Measurements from ENCODE around the gene SMIM28.
A peak's percentile ranks its signal among the peaks of the same experiment; 100 is the strongest.

Gene SMIM28

DNA sequence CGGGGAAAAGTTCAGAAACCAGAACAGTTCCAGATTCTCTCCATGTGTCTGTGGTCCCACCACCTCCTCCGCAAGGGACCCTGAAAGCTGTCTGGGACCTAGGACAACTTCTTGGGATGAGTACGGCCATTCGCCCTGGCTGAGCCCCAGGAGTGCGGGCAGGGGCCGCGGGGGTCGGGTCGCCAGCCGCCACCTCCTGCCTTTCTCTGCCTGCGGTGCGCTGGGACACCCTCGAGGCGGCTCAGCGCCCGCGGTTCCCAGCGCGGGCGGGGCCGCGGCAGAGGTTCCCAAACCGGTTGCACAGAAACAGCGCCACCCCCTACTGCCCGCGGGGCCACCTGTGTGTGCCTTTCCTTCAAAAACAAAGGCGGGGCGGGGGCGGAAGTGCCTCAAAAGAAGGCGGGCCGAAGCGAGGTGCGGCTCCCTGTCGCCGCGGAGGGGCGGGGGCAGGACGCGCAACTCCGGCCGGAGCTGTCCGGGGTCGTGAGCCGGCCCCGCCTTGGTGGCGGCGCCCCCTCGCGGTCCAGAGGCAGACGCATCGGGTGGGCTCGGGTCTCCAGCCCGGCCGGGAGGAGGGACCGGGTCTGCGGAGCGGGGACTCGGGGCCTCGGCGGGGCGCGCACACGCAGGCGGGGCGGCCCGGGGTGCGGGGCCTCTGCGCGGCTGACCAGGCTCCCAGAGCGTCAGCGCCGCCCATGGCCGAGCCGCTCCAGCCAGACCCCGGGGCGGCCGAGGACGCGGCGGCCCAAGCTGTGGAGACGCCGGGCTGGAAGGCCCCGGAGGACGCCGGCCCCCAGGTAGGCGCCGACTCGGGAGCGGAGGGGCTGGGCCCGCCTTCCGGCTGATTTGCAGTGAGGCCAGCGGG is 26.3 kb downstream of the SMIM28 start, which contains the start of gene HEBP2 (continued):
- TF ChIP-seq PRDM10 (tag by site-specific recombination; IDR thresholded peaks at IDR 0.05) (peak; percentile 24), ZNF626 (tag by site-specific recombination; IDR thresholded peaks at IDR 0.05) (peak; percentile 18; the same call in 1 of the 2 replicates), ZNF23 (tag by site-specific recombination; IDR thresholded peaks at IDR 0.05; ENCODE audit: borderline replicate concordance) (no peak), ZNF311 (tag by site-specific recombination; IDR thresholded peaks at IDR 0.05; ENCODE audit: borderline replicate concordance) (no peak), ZNF518A (tag by site-specific recombination; conservative IDR thresholded peaks at IDR 0.05; ENCODE audit: low read depth) (no peak), TSHZ1 (tag by site-specific recombination; IDR thresholded peaks at IDR 0.05; ENCODE audit: borderline replicate concordance) (no peak), ZBTB17 (tag by site-specific recombination; IDR thresholded peaks at IDR 0.05) (no peak), ZBTB6 (tag by site-specific recombination; IDR thresholded peaks at IDR 0.05) (no peak), ZNF521 (tag by site-specific recombination; IDR thresholded peaks at IDR 0.05) (no peak), ZNF639 (tag by site-specific recombination; IDR thresholded peaks at IDR 0.05) (no peak), ZFP37 (tag by site-specific recombination; IDR thresholded peaks at IDR 0.05) (no peak), ZNF114 (tag by site-specific recombination; IDR thresholded peaks at IDR 0.05) (no peak), ZNF426 (tag by site-specific recombination; IDR thresholded peaks at IDR 0.05) (no peak), GLIS1 (tag by site-specific recombination; IDR thresholded peaks at IDR 0.05) (peak; percentile 74), ZNF596 (tag by site-specific recombination; IDR thresholded peaks at IDR 0.05) (no peak), EGR2 (tag by site-specific recombination; IDR thresholded peaks at IDR 0.05; ENCODE audit: low read depth) (peak; percentile 89), YY1 (tag by site-specific recombination; IDR thresholded peaks at IDR 0.05) (peak; percentile 29; the same call in 1 of the 2 replicates), ZNF266 (tag by site-specific recombination; IDR thresholded peaks at IDR 0.05; ENCODE audit: low read depth) (no peak), ZIC2 (tag by site-specific recombination; IDR thresholded peaks at IDR 0.05) (peak; percentile 91), ZBTB21 (tag by site-specific recombination; IDR thresholded peaks at IDR 0.05) (no peak), WT1 (tag by site-specific recombination; IDR thresholded peaks at IDR 0.05) (no peak)
- TF ChIP-seq, protein P1, sequence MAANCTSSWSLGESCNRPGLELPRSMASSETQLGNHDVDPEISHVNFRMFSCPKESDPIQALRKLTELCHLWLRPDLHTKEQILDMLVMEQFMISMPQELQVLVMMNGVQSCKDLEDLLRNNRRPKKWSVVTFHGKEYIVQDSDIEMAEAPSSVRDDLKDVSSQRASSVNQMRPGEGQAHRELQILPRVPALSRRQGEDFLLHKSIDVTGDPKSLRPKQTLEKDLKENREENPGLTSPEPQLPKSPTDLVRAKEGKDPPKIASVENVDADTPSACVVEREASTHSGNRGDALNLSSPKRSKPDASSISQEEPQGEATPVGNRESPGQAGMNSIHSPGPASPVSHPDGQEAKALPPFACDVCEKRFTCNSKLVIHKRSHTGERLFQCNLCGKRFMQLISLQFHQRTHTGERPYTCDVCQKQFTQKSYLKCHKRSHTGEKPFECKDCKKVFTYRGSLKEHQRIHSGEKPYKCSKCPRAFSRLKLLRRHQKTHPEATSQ (tag by site-specific recombination; IDR thresholded peaks at IDR 0.05) = no peak

All from HEK293 (cell line).